ENCODE results near the gene THSD1.

GRCh38 chr13:52395704-52396103 lies 10.3 kb downstream of the THSD1 start:
- TF ChIP-seq POLR2A (IDR thresholded peaks at IDR 0.05) (no peak), CTCF (IDR thresholded peaks at IDR 0.05) (no peak), POLR2AphosphoS5 (IDR thresholded peaks at IDR 0.05) (no peak)
